DND-41 (cell line): ENCODE results near the gene SLC25A45.

Experiments
- ATAC-seq: fragments of 200-7000 bp; cut with Tn5 transposase; 3 replicates; pipeline ENCODE4 v1.9.1; 2021; ENCODE audit warnings: low read depth; ENCODE audit not compliant: insufficient read depth
- DNase-seq: peaks from one replicate; pipeline ENCODE4 v3.0.0-alpha.2; 2020
- H2AFZ ChIP-seq: 2 replicates; pipeline ENCODE4 v1.6.0; 2012; ENCODE audit warnings: low read depth, low read length
- H3K27ac ChIP-seq: 2 replicates; pipeline ENCODE4 v1.5.1; 2012; ENCODE audit warnings: low read length, inconsistent platforms
- H3K27me3 ChIP-seq: fragments of 200-600 bp; sonication (generic); 2 replicates; pipeline ENCODE4 v1.6.0; 2012; ENCODE audit warnings: low read length, mild to moderate bottlenecking, inconsistent platforms; ENCODE audit not compliant: insufficient read depth, poor library complexity
- H3K36me3 ChIP-seq: 2 replicates; pipeline ENCODE4 v1.5.1; 2012; ENCODE audit warnings: low read length, inconsistent platforms; ENCODE audit not compliant: insufficient read depth
- H3K4me1 ChIP-seq: 2 replicates; pipeline ENCODE4 v1.5.1; 2012; ENCODE audit warnings: mild to moderate bottlenecking, low read length; ENCODE audit not compliant: insufficient read depth
- H3K4me2 ChIP-seq: 2 replicates; pipeline ENCODE4 v1.6.0; 2012; ENCODE audit warnings: mild to moderate bottlenecking, moderate library complexity, low read length, inconsistent platforms; ENCODE audit not compliant: insufficient read depth
- H3K4me3 ChIP-seq, 2 experiments: fragments of 200-600 bp in 1 of 2; shearing (Covaris generic) in 1 of 2; 2 replicates each; pipeline ENCODE4 v1.5.1; 2012 to 2016; ENCODE audit warnings: inconsistent platforms in 2 of 2, low read length in 2 of 2, mild to moderate bottlenecking in 2 of 2, low read depth in 1 of 2, moderate library complexity in 1 of 2
- H3K79me2 ChIP-seq: 2 replicates; pipeline ENCODE4 v1.6.0; 2012; ENCODE audit warnings: low read length, inconsistent platforms; ENCODE audit not compliant: insufficient read depth
- H3K9ac ChIP-seq: 2 replicates; pipeline ENCODE4 v1.6.0; 2012; ENCODE audit warnings: low read depth, mild to moderate bottlenecking, inconsistent platforms, low read length, moderate library complexity
- H3K9me3 ChIP-seq: 2 replicates; pipeline ENCODE4 v1.5.1; 2012; ENCODE audit warnings: low read length, moderate library complexity, mild to moderate bottlenecking, inconsistent platforms; ENCODE audit not compliant: insufficient read depth, severe bottlenecking
- H4K20me1 ChIP-seq: 2 replicates; pipeline ENCODE4 v1.6.0; 2012; ENCODE audit warnings: low read length; ENCODE audit not compliant: insufficient read depth
- EZH2 ChIP-seq: IDR thresholded peaks from 3 replicates; pipeline ENCODE4 v1.6.1; 2012; ENCODE audit warnings: borderline replicate concordance, low read depth, mild to moderate bottlenecking, moderate library complexity, low read length, inconsistent platforms; ENCODE audit not compliant: severe bottlenecking
- TF ChIP-seq, protein P1 (sequence below): IDR thresholded peaks from 2 replicates; pipeline ENCODE4 v1.5.1; 2012; ENCODE audit warnings: borderline replicate concordance, low read length, moderate library complexity, mild to moderate bottlenecking; ENCODE audit not compliant: poor library complexity, severe bottlenecking; ENCODE audit errors: extremely low read depth

The SLC25A45 gene, protein sequence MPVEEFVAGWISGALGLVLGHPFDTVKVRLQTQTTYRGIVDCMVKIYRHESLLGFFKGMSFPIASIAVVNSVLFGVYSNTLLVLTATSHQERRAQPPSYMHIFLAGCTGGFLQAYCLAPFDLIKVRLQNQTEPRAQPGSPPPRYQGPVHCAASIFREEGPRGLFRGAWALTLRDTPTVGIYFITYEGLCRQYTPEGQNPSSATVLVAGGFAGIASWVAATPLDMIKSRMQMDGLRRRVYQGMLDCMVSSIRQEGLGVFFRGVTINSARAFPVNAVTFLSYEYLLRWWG

DNA sequence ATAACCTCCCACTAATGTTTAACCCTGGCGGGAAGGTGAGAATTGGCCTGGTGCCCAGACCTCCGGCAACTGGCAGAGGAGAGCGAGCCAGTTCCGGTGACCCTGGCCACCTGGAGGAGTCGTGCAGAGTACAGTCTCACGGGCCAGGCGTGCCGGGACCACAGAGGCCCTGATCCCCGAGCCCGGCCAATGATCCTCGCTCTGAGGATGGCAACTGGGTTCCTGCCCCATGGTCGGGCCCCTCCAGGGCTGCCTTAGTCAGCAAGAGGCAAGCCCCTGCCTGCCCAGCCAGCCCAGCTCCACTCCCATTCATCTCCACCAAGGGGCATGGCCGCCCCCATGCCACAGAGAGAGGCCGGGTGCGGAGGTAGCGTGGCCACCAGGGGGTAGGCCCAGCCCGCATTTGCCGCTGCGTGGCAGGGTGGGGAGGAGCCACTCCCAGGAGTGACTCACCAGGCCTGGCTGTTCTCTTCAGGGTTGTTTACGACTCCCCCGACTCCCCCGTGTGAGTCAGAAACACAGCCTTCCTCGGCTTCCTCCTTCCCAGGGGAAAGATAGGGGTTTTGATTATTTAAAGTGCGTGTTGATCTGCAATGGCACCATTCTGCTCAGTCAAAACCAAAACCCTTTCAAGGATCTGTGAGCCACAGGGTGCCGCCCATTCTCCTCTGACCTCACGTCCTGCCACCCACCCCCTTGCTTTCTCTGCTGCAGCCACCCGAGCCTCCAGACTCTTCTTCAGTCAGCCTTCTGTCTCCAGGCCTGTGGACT, at the start of gene SLC25A45:
Gene SLC25A45 (minus strand): TSS at position 614 of the 771 bp plus-strand sequence. CDS start 695 bp downstream, outside the sequence.
- Histone ChIP-seq H3K4me3 (peak within 1 kb of the TSS; percentile 20 to 65; a peak in 3 of 4 replicates), H3K9me3 (no peaks in the 10 kb centered on the region), H2AFZ (peak within 1 kb of the TSS; percentile 82), H3K36me3 (no peaks in the 10 kb centered on the region; the same call in 1 of the 2 replicates), H3K79me2 (peaks cover 40% of the 10 kb centered on the region), H3K9ac (peak within 1 kb of the TSS; percentile 74), H4K20me1 (no peaks in the 10 kb centered on the region), H3K27me3 (no peaks in the 10 kb centered on the region), H3K27ac (peak within 1 kb of the TSS; percentile 86), H3K4me2 (peak within 1 kb of the TSS; percentile 91), H3K4me1 (peaks cover 63% of the 10 kb centered on the region)
- no peak for TF ChIP-seq EZH2
- TF ChIP-seq, protein P1, sequence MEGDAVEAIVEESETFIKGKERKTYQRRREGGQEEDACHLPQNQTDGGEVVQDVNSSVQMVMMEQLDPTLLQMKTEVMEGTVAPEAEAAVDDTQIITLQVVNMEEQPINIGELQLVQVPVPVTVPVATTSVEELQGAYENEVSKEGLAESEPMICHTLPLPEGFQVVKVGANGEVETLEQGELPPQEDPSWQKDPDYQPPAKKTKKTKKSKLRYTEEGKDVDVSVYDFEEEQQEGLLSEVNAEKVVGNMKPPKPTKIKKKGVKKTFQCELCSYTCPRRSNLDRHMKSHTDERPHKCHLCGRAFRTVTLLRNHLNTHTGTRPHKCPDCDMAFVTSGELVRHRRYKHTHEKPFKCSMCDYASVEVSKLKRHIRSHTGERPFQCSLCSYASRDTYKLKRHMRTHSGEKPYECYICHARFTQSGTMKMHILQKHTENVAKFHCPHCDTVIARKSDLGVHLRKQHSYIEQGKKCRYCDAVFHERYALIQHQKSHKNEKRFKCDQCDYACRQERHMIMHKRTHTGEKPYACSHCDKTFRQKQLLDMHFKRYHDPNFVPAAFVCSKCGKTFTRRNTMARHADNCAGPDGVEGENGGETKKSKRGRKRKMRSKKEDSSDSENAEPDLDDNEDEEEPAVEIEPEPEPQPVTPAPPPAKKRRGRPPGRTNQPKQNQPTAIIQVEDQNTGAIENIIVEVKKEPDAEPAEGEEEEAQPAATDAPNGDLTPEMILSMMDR = peak; percentile 86
- ATAC-seq = peak; percentile 83
- DNase-seq = peak; percentile 92

DNA sequence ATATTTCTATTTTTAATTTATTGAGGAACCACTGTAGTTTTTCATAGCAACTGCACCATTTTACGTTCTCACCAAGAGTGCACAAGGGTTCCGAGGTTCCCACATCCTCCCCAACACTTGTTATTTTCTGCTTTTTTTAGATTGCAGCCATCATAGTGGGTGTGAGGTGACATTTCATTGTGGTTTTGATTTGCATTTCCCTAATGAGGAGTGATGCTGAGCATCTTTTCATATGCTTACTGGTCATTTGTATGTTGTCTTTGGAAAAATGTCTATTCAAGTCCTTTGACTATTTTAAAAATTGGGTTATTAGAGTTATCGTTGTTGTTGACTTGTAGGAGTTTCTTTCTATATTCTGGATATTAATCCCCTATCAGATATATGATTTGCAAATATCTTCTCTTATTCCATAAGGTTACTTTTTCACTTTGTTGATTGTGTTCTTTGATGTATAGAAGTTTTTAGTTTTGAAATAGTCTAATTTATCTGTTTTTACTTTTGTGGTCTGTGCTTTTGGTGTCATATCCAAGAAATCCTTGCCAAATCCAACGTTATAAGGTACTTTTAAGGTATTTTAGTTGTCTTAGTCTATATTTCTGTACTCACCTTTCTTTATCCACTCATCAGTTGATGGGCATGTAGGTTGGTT, 49.1 kb upstream of the SLC25A45 start:
- H3K9ac ChIP-seq = no peak overlapping the region
- peak overlapping the region; percentile 4; the same call in 1 of the 2 replicates for H3K4me2 ChIP-seq
- H3K4me3 ChIP-seq = no peak overlapping the region

DNA sequence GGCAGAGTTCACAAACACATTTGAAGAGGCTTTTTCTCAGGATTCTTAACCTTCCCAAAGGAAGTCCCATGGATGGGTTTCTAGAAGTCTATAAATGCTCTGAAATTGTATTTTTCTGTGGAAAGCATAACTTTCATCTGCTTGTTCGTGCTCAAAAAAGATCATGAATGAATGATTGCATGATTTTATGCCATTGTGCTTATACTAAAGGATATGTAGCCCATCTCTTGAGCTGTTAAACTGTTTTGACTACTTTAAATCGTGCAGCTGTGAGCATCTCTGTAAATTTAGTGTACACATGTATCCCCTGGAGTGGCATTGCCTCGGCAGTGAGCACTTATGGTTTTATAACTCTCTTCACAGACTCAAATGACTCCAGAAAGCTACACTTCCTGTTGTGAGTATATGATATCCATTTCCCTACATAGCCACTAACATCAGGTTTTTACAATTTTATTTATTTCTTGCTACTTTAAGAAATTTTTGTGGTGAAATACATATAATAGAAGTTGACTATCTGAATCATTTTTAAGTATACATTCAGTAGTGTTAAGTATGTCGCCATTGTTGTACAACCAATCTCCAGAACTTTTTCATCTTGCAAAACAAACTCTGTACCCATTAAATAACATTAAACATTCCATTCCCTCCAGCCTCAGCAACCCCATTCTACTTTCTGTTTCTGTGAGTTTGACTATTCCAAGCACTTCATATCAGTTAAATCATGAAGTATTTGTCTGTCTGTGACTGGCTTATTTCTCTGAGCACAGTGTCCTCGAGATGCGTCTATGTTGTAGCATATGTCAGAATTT, 48.2 kb upstream of the SLC25A45 start:
- Histone ChIP-seq H3K36me3 (peaks cover 35% of the 10 kb centered on the region), H2AFZ (no peak overlapping the region), H3K9me3 (no peaks in the 10 kb centered on the region), H3K79me2 (peaks cover 94% of the 10 kb centered on the region), H3K27ac (peak overlapping the region; percentile 62), H3K9ac (0 out of 2 replicates have a peak overlapping the region, but pooled peaks have one; percentile 5), H3K4me2 (peak overlapping the region; percentile 86), H3K4me1 (peaks cover 54% of the 10 kb centered on the region), H3K4me3 (no peak overlapping the region), H4K20me1 (peaks cover 75% of the 10 kb centered on the region), H3K27me3 (no peaks in the 10 kb centered on the region)
- peak; percentile 8; the same call in 1 of the 3 replicates for ATAC-seq
- no peak for DNase-seq
- TF ChIP-seq, protein P1 = no peak
- no peak for TF ChIP-seq EZH2

More for the DNA sequence above, 49.1 kb upstream of the SLC25A45 start:
- Histone ChIP-seq H2AFZ (no peak overlapping the region), H3K36me3 (peaks cover 25% of the 10 kb centered on the region), H3K79me2 (peaks cover 89% of the 10 kb centered on the region), H3K27ac (no peak overlapping the region), H4K20me1 (peaks cover 71% of the 10 kb centered on the region), H3K4me1 (peaks cover 45% of the 10 kb centered on the region), H3K9me3 (no peaks in the 10 kb centered on the region), H3K27me3 (no peaks in the 10 kb centered on the region)
- DNase-seq (no peak), ATAC-seq (no peak)
- TF ChIP-seq, protein P1 = no peak
- no peak for TF ChIP-seq EZH2
